NCI-H226 (cell line): Measurements from ENCODE around the gene NTN5.
"Not testable (repeated sequence)": the region's sequence is repeated elsewhere in the genome, so short reads cannot be mapped to it uniquely, and the experiment has no call there.

ENCODE experiments used
- DNase-seq: peaks from one replicate; pipeline ENCODE4 v3.0.0-alpha.2; 2015

The NTN5 gene

DNA sequence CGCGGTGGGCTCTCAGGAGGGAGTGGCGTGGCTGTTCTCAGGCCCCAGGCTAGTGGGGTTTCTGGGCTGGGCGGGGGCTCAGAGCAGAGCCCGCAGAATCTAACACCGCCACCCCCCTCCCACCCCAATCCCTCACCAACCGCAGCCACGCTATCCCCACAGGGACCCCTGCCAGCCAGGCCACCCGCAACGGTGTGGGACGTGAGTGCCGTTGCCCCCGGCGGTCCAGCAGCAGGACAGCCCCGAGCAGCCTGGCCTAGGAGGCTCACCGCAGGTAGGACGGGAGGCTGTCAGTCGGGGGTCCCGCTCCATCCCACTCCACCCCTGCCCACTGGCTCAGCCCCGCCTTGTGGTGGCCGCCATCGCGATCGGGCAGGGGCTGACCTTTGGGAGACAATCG lies at the start of gene NTN5:
NTN5 (minus strand) TSS at position 24 of the 400 bp plus-strand sequence. CDS start 2,031 bp downstream, outside the sequence.
- DNase-seq, result no peak

DNA sequence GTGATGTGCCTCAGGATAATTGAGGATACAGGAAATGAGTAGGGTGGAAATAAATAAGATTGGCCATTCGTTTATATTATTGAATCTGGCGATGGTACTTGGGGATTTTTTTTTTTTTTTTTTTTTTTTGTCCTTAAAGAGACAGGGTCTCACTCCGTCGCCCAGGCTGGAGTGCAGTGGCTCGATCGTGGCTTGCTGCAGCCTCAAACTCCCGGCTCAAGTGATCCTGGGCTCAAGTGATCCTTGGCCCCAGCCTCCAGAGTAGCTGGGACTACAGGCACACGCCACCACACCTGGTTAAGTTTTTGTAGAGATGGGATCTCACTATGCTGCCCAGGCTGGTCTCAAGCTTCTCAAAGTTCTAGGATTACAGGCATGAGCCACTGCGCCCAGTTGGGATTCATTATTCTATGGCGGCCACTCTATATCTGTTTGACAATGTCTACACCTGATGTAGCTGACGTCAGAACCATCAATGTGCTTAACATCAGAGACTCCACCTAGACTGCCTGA lies 49.4 kb upstream of the NTN5 start:
- DNase-seq, result no peak

DNA sequence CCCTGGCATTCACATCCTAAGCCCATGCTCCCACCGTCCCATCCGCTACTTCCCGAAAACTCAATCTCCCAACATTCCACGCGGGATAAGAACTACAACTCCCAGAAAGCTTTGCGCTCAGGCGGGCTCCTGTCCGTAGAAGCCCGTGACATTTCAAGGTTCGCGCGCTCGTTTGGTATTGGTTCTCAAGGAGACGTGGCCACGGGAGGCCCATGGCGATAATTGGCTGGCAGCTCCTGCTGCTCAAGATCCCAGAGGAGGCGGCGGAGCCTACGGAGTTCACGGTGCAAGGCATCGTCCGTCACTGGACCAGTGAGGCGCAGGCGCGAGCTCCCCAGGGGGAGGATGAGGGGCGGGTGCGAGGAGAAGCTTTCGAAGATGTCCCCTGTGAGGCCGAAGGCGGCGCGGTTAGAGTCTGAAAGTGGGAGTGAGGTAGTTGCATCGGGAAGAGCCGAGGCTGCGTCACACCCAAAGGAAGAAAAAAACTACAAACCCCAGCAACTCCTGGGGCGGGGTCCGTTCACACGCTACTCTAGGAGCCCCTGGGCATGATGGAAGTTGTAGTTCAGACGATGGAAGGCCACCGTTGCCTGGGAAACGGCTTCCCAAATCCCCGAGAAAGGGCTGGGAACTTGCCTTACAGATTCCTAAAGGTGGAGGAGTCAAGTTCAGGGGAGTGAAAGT lies 47.9 kb upstream of the NTN5 start:
- peak; percentile 100 for DNase-seq

DNA sequence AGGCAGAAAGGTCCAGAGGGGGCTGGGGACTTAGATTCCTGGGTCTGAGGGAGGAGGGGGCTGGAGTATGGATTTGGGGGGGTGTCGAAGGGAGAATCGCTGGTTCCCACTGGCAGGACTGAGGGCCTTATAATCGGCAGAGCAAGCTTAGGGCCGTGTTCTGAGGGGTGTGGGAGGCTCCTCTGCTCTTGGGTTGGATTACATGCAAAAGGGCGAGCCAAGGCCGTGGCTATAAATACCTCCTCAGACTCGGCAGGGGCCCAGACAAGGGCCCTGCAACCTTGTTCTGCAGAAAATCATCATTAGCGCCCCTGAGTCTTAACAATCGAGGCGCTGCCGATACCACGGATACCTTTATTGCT lies 47.4 kb upstream of the NTN5 start:
- DNase-seq, result no peak

GRCh38 chr19:48719263-48720171 lies 46.7 kb upstream of the NTN5 start, which contains the start of gene MAMSTR:
Gene MAMSTR (minus strand): TSS chr19:48719725. CDS start chr19:48719031, 694 bp downstream.
- no peak for DNase-seq

GRCh38 chr19:48718711-48719231 lies 46.0 kb upstream of the NTN5 start:
- DNase-seq, result no peak

DNA sequence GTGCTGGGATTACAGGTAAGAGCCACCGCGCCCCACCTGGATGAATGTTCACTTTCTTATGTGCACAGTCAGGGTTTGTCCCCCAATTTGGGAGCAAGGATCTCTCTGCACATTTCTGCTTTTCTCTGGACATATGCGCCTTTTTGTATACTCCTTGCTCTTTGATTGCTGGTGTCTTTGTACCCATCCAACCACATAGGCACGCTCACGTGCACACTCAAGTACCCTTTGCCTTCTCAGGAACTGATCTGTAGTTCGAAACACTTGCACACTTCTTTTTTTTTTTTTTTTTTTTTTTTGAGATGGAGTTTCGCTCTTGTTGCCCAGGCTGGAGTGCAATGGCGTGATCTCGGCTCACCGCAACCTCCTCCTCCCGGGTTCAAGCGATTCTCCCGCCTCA lies 45.3 kb upstream of the NTN5 start:
- not testable (repeated sequence) for DNase-seq

DNA sequence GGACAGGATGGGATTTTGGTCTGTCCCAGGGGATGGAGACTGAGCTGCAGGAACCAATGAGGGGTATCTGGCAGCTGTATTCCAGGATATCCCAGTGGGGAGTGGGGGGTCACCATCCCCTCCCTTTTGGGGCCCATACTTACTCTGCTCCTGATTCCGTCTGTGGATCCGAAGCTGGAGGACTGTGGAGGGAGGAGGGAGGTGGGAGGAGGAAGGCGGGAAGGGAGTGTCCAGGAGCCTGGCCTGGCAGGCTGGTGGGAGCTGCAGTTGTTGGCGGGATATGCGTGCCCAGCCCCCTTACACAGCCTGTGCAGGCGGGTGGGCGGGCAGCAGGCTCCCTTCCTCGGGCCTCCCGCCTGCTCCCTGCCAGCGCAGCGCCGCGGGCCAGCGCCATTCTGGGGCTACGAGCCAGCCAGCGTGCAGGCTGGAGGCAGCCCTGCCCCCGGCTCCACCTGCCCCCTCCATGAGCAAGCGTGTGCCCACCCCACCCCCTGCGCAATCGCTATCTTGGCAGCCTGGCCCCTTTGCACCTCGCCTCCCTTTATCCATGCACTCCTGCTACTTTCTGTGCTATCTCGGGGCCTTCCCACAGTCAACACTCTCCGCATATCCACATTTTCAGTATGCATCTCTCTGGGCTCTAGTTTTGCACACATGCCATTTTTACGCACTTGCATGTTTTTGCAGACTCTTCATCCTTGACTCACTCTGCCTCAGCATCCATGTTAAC lies 43.9 kb upstream of the NTN5 start:
- peak; percentile 62 for DNase-seq

- no peak for DNase-seq
Measured at GRCh38 chr19:48715681-48716171, 42.9 kb upstream of the NTN5 start.

- no peak for DNase-seq
Measured at GRCh38 chr19:48714759-48715675, 42.2 kb upstream of the NTN5 start.

- DNase-seq, result peak; percentile 99
Measured at GRCh38 chr19:48713864-48714755, 41.3 kb upstream of the NTN5 start.

DNA sequence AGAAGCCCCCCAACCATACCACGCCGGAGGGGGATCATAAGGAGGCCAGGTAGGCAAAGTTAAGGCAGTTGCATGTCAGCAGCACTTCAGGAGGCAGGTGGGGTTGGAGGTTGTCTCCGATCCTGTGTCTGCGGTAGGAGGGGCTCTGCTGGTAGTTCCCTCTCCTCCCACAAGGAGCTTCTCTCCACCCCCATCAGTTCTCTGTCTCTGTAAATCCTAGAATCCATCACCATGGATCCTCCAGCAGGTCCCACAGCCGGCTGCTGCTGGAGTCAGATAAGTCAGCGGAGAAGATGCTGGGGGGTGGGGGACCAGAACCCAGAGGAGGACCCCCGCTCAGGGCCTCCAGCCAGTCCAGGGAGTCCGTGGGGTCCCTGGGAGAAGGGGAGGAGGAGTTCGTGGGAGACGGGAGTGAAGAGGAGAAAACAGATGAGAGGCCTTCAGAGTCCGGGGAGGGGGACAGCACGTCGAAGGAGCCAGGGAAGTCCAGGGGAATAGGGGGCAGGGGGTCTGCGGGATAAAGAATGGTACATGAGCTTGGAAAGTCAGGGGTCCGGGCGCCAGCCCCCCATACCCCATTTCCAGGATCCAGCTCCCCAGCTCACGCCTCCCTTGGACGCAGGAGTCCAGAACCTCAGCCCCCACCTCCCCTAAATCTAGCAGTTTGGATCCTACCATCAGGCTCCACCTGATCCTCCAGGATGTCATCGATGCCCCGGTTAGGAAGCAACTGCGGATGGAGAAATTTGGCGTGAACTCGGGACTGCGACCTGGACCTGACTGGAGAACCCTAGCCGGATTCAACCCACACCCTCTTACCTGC lies 40.4 kb upstream of the NTN5 start:
- DNase-seq, result no peak

- no peak for DNase-seq
Measured at GRCh38 chr19:48711106-48711662, 38.4 kb upstream of the NTN5 start.

DNA sequence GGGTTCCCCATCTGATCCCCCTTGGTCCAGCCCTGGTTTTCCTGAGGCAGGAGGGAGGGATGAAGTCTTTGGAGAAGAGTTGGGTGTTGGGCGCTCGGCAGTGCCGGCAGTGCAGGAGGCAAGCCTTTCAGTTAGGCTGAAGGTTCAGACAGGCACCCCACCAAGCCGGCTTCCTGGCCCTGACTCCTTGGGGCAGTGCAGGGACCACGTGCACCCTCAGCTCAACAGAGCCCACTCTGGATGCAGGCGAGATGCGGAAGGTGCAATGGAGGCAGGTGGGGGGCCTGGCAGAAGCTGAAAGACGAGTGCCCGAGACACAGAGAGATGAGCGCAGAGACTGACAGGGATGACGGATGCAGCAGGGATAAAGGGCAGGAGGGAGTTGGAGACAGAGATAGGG lies 35.7 kb upstream of the NTN5 start:
- DNase-seq, result no peak

DNA sequence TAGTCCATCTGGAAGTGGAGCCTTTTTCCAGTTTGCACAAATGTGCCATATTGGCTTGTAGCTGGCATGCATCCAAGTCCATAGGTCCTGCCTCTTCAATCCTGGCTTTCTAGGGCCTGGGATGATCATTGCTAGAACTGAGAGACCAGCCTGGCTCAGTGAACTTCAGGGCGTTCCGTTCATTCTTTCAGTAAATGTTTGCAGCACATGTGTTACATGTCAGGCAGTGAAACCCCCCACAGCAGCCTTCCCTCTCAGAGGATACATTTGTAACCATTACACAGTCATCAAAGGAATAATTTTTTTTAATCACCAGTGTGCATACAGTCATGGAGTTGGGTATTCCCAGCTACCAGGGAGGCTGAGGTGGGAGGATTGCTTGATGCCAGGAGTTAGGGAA lies 32.6 kb upstream of the NTN5 start:
- no peak for DNase-seq

- no peak for DNase-seq
Measured at GRCh38 chr19:48703316-48703715, 30.5 kb upstream of the NTN5 start.

- DNase-seq, result no peak
Measured at GRCh38 chr19:48702701-48703100, 29.9 kb upstream of the NTN5 start.

- peak; percentile 85 for DNase-seq
Measured at GRCh38 chr19:48698046-48698445, 25.2 kb upstream of the NTN5 start.

- no peak for DNase-seq
Measured at GRCh38 chr19:48696353-48697010, 23.7 kb upstream of the NTN5 start.
